GM12865 (cell line): ENCODE data around the gene TNS3.

ENCODE experiments used
- DNase-seq: peaks from one replicate; pipeline ENCODE4 v3.0.0; 2010; ENCODE audit warnings: low read depth
- H3K4me3 ChIP-seq: 2 replicates; pipeline ENCODE4 v1.5.1; 2011; ENCODE audit warnings: mild to moderate bottlenecking, low read depth, low read length, control low read depth
- CTCF ChIP-seq: IDR thresholded peaks from 2 replicates; pipeline ENCODE4 v1.5.1; 2011; ENCODE audit warnings: low read length, control low read depth, low read depth, inconsistent platforms; ENCODE audit not compliant: insufficient read depth; ENCODE audit errors: missing control alignments

The TNS3 gene

GRCh38 chr7:47314728-47315607 is 266.9 kb downstream of the TNS3 start:
- TF ChIP-seq CTCF = no peak
- DNase-seq = no peak
- no peak overlapping the region for H3K4me3 ChIP-seq

GRCh38 chr7:47314248-47314647 is 267.7 kb downstream of the TNS3 start:
- TF ChIP-seq CTCF = no peak
- no peak overlapping the region for H3K4me3 ChIP-seq
- DNase-seq = peak; percentile 3

GRCh38 chr7:47313564-47313963 is 268.3 kb downstream of the TNS3 start:
- TF ChIP-seq CTCF = no peak
- DNase-seq = no peak
- H3K4me3 ChIP-seq = no peak overlapping the region

GRCh38 chr7:47311891-47312290 is 270.0 kb downstream of the TNS3 start:
- DNase-seq = no peak
- no peak overlapping the region for H3K4me3 ChIP-seq
- TF ChIP-seq CTCF = no peak

GRCh38 chr7:47310020-47310419 is 271.9 kb downstream of the TNS3 start:
- TF ChIP-seq CTCF = no peak
- H3K4me3 ChIP-seq = no peak overlapping the region
- DNase-seq = no peak

- DNase-seq = no peak
- TF ChIP-seq CTCF = no peak
- no peak overlapping the region for H3K4me3 ChIP-seq
Measured at GRCh38 chr7:47308808-47309207, 273.1 kb downstream of the TNS3 start.

GRCh38 chr7:47307311-47307710 is 274.6 kb downstream of the TNS3 start:
- no peak overlapping the region for H3K4me3 ChIP-seq
- TF ChIP-seq CTCF = no peak
- DNase-seq = no peak
